Activated CD4-positive, alpha-beta T cell treated with anti-CD3 and anti-CD28 coated beads, Interleukin-2, amount 50 U/mL, for 1 hour (primary cell): Measurements from ENCODE around the gene DAO.
"Not testable (repeated sequence)": the region's sequence is repeated elsewhere in the genome, so short reads cannot be mapped to it uniquely, and the experiment has no call there.

Source experiments
- DNase-seq: peaks from one replicate; pipeline ENCODE4 v3.0.0-alpha.2; 2020

DAO gene

GRCh38 chr12:108879615-108880254, at the start of gene DAO:
Gene DAO (plus strand): TSS chr12:108880092. CDS start chr12:108885007, 4,915 bp downstream.
- no peak for DNase-seq

DNA sequence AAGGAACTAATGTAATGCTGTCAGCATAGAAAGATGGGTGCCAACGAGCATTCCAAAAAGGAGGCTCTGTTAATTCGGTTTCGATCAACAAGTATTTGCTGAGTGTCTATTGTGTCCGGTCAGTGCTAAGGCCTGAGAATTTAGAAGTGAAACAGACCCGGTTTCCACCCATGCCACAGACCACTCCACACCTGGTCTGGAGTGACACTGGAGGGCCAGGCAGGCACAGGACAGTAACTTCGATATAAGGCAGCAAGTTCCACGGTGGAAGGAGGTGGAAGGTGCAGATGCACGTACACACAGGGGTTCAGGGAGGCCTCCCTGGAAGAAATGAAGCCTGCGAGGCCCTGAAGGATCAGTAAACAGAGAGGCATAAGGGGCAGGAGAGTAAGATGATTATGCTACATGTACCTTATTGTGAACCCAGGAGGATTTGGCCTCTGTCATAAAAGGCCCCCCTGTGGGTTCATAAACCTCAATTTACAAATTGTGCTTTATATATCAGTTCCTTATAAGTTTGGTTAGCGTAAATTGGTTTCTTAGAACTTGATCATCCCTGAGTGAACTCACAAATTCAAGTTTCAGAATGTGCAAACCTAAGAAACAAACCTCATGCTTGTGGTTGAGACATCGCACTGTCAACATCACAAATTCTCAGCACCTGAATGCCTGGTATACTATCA, 48.4 kb upstream of the DAO start:
- no peak for DNase-seq

DNA sequence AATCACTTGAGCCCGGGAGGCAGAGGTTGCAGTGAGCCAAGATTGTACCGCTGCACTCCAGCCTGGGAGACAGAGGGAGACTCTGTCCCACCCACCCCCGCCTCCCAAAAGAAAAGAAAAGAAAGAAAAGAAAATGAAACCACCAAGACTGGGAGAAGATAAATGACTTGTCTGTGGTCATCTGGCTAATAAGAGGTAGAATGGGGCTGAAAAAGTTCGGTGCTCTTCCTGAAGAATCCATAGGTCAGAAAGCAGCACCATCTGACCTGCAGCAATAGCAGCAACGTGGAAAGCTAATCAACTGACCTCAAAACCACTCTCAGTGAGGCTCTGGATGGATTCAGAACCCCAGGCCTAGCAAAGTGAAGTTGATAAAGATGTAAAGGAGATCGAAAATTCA, 47.7 kb upstream of the DAO start:
- DNase-seq: no peak

DNA sequence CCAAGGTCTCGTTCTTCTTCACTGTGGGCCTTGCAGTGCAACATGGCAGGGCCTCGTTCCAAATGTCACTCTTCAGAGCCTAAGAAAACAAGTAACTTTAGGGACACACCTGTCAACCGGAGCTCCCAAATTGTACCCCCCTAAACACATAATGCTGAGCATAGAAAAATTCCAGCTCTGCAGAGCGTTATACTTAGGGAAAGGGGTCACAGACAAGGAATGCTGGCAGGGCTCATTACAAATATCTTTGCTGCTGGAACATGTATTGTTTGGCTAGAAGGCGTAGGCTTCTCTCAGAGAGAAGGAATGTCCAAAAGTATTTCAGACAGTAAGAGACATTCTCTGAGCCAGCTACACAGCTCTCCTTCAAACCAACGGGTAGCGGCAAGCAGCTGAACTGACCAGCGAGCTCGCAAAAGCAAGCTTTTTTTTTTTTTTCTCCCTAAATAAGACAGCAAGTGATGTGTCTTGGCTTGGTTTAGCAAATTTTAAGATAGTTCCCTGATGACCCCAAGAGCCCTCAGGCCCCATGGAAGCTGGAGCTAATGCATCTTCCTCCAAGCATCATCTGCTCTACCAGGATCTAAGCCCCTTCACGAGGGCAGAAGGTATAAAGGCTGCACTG, 47.0 kb upstream of the DAO start:
- no peak for DNase-seq

GRCh38 chr12:108833355-108833733, 46.5 kb upstream of the DAO start:
- DNase-seq: no peak

DNA sequence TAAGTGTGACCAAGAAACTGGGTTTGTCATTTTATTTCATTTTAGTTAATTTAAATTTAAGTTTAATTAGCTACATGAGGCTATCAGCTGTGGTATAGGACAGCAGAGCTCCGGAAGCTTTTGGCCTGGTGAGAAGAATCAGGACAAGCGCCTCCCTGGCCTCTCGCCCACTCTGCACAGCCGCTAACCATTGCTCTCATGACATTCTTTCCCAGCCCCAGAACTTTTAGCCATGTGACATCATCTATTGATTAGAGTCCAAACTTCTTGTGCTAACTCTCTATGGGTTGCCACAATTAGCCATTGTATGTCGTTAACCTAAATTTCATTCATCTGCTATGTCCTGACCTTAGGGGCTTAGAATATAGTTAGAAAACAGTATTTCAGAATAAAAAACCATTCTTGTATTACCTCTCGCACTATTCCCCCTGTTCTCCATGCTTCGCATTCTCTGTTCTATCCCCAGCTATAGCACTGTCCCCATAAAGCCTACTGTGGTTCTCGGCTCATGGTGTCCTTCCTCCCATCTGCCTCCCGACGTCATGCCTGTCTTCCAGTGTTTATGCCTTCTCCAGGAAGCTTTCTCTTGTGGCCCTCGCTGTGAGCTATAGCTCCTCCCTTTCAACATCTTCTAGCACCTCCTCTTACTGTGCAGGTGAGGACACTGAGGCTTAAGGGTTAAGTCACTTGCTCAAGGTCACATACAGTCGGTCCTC, 46.0 kb upstream of the DAO start:
- no peak for DNase-seq

DNA sequence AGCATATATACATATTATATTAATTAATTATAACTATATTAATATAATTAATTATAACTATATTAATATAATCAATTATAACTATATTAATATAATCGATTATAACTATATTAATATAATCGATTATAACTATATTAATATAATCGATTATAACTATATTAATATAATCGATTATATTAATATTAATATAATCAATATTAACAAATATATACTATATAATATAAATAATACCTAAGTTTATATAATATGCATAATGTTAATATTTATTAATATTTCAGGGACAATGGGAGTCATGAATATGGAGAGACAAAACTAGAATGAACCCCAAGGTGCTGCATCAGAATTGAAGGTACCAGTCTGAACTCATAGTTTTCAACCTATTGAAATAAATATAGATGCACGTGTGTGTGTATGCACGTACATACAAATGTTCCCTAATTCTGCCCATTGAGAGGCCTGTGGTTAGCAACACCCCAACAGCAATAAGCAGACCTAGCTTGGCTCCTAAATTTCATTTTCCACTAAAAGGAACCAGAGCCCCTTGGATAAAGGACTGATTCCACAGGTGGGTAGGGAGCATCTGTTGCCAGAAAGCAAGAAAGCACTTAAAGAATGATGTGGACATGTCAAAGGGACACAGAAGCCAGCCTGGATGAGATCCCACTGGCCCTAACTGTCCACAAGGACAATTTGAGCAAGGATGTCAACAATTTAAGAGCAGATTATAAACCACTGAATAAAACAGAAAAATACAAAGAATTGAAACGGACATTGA, 43.8 kb upstream of the DAO start:
- DNase-seq: no peak

- DNase-seq: no peak
Measured at GRCh38 chr12:108837239-108837638, 42.7 kb upstream of the DAO start.

DNA sequence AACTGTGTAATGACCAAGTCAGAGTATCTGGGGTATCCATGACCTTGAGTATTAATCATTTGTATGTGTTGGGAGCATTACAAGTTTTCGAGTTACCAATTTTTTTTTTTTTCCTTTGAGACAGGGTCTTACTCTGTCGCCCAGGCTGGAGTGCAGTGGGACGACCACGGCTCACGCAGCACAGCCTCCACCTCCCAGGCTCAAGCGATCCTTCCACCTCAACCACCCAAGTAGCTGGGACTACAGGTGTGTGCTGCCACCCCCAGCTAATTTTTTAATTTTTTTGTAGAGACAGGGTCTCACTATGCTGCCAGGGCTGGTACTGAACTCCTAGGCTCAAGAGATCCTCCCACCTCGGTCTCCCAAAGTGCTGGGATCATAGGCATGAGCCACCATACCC, 42.2 kb upstream of the DAO start:
- DNase-seq: no peak

DNA sequence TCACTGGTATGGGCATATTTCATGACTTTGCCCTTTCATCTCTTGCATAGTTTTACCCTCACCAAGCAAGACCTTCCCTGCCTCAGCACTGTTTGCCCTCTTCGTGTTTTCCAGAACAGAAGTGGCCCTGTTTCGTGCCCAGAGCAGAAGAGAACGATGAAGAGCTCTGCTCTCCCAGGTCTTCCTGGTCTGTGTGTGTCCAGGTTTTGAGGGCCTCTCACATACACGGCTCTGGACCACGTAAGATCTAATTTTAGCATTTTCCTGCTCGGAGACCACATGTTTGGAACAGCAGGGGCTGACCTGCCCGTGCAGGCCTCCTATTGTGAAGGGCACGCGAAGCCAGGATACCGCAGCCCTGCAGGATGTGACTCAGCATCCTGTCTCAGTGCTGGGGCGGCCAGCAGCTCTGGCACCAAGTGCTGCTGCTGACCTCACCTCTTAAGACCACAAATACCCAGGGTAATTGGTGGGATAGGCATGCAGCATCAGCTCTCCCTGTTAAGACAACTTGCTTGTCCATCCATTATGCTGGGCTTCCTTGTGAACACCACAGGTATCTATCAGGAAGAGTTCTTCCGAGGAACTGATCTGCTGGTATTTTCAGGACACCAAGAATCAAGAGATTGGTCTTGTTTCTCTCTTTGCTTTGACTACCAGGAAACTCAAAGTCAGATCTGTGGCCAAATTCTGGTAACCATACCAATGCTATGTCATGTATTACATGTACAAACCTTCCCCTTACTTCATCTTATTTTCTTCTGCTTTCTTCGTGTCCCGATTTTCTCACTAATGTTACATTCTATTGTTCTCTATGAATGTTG, 41.5 kb upstream of the DAO start:
- DNase-seq: peak; percentile 47

GRCh38 chr12:108839018-108839889, 40.6 kb upstream of the DAO start:
- DNase-seq: no peak

DNA sequence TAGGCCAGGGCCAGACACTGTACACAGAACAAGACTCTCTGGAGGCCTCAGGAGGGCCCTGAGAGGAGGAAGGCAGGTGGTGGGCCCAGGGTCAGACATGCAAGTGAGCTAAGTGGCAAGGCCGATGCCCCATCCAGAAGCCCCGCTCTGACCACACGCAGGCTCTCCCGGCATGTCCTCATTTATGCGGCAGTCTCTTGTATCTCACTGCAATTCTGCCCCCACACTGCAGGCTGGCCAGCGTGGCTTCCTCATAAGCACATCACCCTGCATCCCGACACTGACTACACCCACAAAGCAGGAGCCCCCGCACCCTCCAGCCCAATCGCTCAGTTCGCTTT, 40.0 kb upstream of the DAO start:
- DNase-seq: no peak

DNA sequence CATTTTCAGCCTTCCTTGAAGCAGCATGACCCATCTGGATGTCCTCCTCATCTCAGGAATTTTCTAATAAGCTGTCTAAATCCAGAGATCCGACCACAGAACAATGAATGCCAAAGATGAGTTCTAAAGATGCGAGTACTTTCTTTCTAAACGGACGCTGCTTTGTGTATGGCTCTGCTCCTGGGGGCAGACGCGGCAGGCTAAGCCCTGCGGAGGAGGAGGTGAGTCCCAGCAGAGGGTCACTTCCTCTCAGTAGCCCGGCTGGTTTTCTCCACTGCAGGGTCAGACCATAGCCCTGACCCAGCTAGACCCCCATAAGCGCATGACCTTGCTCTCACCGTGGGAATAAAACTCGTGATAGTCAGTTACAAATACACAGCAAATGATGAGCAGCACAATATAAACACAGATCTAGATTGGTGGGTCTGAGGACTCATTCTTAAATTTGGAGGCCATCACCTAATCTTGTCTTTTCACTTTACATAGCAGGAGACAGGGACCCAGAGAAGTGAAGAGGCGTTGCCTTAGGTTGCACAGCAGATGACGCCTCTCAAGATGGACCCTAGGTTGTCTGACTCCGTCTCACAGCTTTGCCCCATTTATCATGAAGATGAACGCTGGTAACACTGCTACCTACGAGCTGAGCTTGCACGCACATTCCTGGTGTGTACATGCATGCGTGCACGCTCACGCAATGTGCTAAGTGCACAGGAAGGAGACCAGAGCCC, 39.1 kb upstream of the DAO start:
- no peak for DNase-seq

GRCh38 chr12:108841825-108842224, 38.1 kb upstream of the DAO start:
- DNase-seq: not testable (repeated sequence)

- DNase-seq: no peak
Measured at GRCh38 chr12:108842361-108842760, 37.5 kb upstream of the DAO start.

DNA sequence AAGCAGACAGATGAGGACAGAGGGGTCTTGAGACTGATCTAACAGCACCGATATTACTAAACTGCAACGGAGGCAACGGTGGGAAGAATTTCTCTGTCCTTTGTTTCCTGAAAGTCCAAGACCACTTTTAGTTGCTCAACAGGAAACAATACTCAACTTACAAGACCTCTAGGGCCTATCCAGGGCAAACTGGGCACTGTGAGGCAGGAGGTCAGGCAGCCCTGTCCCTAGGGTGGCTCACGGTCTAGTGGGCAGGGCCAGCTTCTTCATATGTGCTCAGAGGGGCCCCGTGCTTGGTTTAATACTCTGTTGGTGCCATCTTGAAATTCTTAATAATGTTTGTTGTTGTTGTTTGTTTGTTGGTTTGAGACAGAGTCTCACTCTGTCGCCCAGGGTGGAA, 36.7 kb upstream of the DAO start:
- no peak for DNase-seq

DNA sequence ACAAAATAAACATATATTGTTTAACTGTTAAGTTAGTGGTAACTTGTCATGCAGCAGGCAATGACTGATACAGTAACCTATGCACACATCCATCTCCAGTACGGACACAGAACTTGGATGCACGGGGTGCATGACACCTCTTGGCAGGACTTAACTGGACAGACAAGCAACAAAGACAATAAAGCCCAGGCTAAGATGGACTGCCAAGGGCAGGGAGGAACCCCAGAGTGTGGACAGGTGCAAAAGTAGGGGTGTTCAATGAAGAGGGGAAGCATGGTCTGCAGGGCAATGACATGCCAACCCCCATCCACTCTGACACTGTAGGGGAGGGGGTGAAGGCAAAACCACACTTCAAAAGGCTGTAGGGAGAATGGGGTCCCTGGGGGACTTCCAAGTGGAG, 34.2 kb upstream of the DAO start:
- no peak for DNase-seq

DNA sequence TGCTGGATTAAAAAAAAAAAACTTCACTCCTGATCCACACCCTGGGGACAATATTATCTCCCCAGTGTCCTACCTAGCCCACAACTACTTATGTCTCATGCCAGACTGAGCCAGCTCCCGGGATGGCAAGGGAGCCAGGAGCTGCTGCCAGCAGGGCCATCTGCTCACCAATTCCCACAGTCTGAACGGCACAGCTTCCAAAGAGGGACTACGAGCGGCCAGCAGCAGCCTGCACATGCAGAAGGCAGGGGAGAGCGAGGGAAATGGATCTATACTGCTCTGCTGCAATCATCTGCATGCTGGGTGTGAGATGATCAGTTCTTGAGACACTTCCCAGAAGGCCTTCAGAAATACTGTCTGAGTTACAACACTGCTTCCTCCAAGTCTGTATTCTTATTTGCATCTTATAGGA, 33.6 kb upstream of the DAO start:
- DNase-seq: no peak

DNA sequence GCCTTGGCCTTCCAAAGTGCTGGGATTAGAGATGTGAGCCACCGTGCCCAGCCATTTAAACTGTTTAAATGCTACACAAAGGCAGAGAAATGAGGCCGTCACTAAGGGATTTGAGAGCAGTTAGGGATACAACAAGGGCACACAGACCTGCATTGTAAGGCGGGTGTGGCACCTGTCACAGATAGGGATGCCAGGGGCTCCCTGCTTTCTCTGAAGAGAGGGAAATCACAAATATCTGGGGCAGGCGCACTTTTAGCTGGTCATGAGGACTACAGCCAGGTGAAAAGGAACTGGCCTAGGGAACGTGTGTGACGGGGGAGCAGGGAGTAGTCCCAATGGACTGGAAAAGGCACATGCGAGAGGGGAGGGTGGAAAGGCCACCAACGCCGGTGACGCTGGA, 32.2 kb upstream of the DAO start:
- no peak for DNase-seq

- DNase-seq: no peak
Measured at GRCh38 chr12:108849660-108850059, 30.2 kb upstream of the DAO start.
